MCF 10A (cell line): Measurements from ENCODE around the gene TTC7B. TPM values are rescaled to one million over a fixed set of nuclear protein-coding genes. Genes with fewer than 3 reads are reported as not detected.

Experiments used
- BruUV-seq: library from RNA; stranded (reverse); fragments of 400-500 nt; replicated peaks from 2 replicates; lab custom pipeline; 2021; lab: Mats Ljungman, UMichigan
- CTCF ChIA-PET: fragments of 300-600 bp; sonication (Branson Sonifier 250); formaldehyde crosslinking; extraction: SDS; loops from one replicate; lab custom pipeline; 2021; ENCODE audit warnings: antibody characterized with exemption, inconsistent platforms; lab: Yijun Ruan, JAX
- POLR2A ChIA-PET: fragments of 300-600, 350-650 bp; sonication (Branson Sonifier 250); formaldehyde crosslinking; extraction: SDS; loops from one replicate; lab custom pipeline; 2020; ENCODE audit warnings: antibody characterized with exemption, inconsistent platforms; lab: Yijun Ruan, JAX
- DNase-seq: peaks from one replicate; pipeline ENCODE4 v3.0.0-alpha.2; 2018; ENCODE audit not compliant: unreplicated experiment
- H3K27ac Mint-ChIP-seq: one replicate; pipeline ENCODE4 v1.8.0; 2022; ENCODE audit warnings: mild to moderate bottlenecking, low read depth, mixed read lengths; ENCODE audit not compliant: unreplicated experiment
- H3K27me3 Mint-ChIP-seq: one replicate; pipeline ENCODE4 v1.8.0; 2022; ENCODE audit warnings: mixed read lengths; ENCODE audit not compliant: insufficient read depth, unreplicated experiment
- H3K36me3 Mint-ChIP-seq: one replicate; pipeline ENCODE4 v1.8.0; 2022; ENCODE audit warnings: mild to moderate bottlenecking, moderate library complexity, mixed read lengths; ENCODE audit not compliant: insufficient read depth, unreplicated experiment
- H3K4me1 Mint-ChIP-seq: one replicate; pipeline ENCODE4 v1.8.0; 2022; ENCODE audit warnings: mixed read lengths; ENCODE audit not compliant: insufficient read depth, unreplicated experiment
- H3K4me3 Mint-ChIP-seq: one replicate; pipeline ENCODE4 v1.8.0; 2022; ENCODE audit warnings: mild to moderate bottlenecking, moderate library complexity, mixed read lengths; ENCODE audit not compliant: unreplicated experiment
- H3K9me3 Mint-ChIP-seq: one replicate; pipeline ENCODE4 v1.8.0; 2022; ENCODE audit warnings: mixed read lengths; ENCODE audit not compliant: unreplicated experiment
- intact Hi-C: fragments of 100-400 bp; cut with micrococcal nuclease; formaldehyde crosslinking; loops from 2 replicates; pipeline ENCODE4 v1.14.1; 2022
- total RNA-seq: library from RNA; stranded (reverse); gene quantifications from 2 replicates; pipeline ENCODE4 v1.2.3, GENCODE V29; 2022
- TF ChIP-seq, protein P1 (sequence below): fragments of 200-600 bp; IDR thresholded peaks from one replicate; pipeline ENCODE4 v1.8.0; 2022; ENCODE audit warnings: antibody characterized with exemption, mild to moderate bottlenecking; ENCODE audit not compliant: unreplicated experiment

Gene TTC7B
- total RNA-seq, 1 experiment from 2014 or later, result 31.1 TPM

DNA sequence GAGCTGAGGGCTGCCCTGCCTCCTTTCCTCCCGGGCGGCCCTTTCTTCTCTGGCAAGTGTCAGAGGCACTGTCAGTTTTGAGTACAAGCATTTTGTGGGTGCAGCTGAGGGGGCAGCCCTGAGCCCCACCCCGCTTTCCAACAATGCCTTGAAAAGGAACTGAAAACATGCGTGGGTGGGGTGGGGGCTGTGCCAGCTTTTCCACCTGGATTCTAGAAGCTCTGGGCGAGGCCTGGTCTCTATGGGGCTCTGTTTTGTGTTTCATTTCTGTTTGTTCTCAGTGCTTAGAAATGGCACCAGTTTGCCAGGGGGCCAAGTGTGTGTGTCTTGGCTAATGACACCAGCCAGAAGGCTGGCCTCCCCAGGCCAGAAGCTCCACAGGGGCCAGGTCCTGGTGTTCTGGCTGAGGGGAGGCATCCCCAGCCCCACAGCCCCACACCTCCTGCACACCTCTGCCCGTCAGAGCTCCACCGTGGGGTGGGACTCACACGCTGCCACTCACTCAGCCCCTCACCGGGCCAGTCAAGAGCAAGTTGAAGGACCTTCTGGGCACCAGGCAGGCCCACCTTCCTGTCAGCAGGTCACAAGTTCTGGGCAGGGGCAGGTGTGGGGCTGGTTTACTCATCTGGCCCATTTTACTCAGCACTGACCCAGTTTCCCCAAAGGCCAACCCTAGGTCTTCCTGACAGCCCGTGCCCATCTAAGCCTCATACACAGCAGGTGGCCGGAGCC lies 264.3 kb downstream of the TTC7B start:
- intact Hi-C loops, result no loop called here
- ChIA-PET CTCF (interaction anchor here (0.5 kb wide), 1 partner anchor 27 kb away, joined by 3 read pairs; no protein-coding TSS in a partner anchor), POLR2A (no interaction called here)
- H3K9me3 Mint-ChIP-seq, result no peaks in the 10 kb centered on the region
- H3K36me3 Mint-ChIP-seq, result no peaks in the 10 kb centered on the region
- TF ChIP-seq, protein P1, sequence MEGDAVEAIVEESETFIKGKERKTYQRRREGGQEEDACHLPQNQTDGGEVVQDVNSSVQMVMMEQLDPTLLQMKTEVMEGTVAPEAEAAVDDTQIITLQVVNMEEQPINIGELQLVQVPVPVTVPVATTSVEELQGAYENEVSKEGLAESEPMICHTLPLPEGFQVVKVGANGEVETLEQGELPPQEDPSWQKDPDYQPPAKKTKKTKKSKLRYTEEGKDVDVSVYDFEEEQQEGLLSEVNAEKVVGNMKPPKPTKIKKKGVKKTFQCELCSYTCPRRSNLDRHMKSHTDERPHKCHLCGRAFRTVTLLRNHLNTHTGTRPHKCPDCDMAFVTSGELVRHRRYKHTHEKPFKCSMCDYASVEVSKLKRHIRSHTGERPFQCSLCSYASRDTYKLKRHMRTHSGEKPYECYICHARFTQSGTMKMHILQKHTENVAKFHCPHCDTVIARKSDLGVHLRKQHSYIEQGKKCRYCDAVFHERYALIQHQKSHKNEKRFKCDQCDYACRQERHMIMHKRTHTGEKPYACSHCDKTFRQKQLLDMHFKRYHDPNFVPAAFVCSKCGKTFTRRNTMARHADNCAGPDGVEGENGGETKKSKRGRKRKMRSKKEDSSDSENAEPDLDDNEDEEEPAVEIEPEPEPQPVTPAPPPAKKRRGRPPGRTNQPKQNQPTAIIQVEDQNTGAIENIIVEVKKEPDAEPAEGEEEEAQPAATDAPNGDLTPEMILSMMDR, result no peak
- H3K27me3 Mint-ChIP-seq, result no peaks in the 10 kb centered on the region
- no peak overlapping the region for H3K27ac Mint-ChIP-seq
- BruUV-seq, result no TSS peak
- H3K4me1 Mint-ChIP-seq, result no peaks in the 10 kb centered on the region
- DNase-seq, result peak; percentile 6
- no peak overlapping the region for H3K4me3 Mint-ChIP-seq

DNA sequence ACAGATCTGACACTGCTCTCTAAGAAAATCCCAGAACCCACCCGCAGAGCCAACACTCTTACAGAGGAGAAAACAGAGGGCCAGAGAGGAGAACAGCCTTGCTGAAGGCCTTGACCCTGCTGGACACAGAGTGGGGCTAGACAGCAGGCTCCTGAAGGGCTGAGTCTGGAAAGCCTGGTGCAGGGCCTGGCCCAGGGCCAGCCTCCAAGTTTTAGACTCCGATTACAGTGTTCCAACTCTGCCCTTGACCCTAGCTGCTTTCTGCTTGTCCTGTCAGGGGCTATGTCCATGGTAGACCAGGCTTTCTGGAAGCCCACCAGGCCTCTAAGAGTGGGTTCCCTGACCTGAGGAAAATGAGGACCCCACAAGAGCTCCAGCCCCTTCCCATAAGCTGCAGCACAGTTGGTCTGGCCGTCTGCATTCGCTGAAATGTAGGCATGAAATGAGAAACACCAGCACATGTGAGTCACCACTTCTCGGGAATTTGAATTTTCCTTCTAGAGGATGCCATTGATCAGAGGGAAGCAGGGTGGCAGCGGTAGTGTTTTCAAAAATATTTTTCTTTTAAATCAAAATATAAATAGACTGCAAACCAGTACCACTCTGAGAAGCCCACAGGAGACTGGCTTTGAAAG lies 265.0 kb downstream of the TTC7B start:
- Mint-ChIP-seq H3K4me1 (no peaks in the 10 kb centered on the region), H3K9me3 (no peaks in the 10 kb centered on the region), H3K36me3 (no peaks in the 10 kb centered on the region), H3K27me3 (no peaks in the 10 kb centered on the region), H3K27ac (no peak overlapping the region), H3K4me3 (no peak overlapping the region)
- CTCF ChIA-PET, result no interaction called here
- TF ChIP-seq, protein P1, result no peak
- intact Hi-C loops, result no loop called here
- peak; percentile 8 for DNase-seq
- no TSS peak for BruUV-seq
- POLR2A ChIA-PET, result no interaction called here

DNA sequence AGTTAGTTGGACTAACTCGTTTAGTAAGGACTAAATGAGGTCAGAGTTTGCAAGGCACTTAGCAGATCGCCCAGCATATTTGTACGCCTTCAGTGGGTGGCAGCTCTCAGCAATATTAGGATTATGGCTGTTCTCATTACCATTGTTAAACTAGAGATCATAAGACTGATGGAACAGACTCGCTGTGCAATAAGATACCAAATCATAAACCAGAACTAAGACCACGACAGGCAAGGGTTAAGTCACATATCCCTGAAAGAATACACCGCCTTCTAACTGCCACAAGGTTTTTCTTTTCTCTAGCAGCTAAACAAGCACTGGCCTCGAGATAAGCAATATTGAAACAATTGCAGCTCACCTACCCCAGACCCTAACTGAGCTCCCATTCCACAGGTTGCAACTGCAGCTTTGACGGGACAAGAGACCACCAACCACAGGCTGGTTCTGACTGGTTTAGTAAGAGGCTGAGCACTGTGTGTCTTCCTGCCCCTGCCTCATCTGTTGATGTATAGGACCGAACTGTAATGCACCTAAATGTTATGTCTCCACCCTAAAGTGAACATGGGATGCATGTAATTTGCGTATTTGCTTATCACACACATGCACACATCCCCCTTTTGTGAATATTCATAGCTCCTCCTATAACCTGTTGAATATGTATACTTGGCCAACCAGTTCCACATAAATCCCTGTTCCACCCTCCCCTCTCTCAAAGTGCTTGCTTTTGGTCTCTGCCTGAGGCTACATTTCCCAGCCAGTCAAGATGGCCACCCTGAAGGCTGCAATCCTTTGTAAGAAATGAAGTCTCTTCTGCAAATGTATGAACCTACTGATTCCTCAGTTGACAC lies 266.2 kb downstream of the TTC7B start:
- Mint-ChIP-seq H3K36me3 (no peaks in the 10 kb centered on the region), H3K4me3 (no peak overlapping the region), H3K9me3 (no peaks in the 10 kb centered on the region), H3K27ac (no peak overlapping the region), H3K4me1 (no peaks in the 10 kb centered on the region), H3K27me3 (no peaks in the 10 kb centered on the region)
- no TSS peak for BruUV-seq
- ChIA-PET POLR2A (no interaction called here), CTCF (interaction anchor here (0.6 to 0.9 kb wide), 3 partner anchors 32 to 355 kb away, joined by 3 to 5 read pairs (median 3); no protein-coding TSS in a partner anchor)
- TF ChIP-seq, protein P1, result no peak
- intact Hi-C loops, result no loop called here
- no peak for DNase-seq

DNA sequence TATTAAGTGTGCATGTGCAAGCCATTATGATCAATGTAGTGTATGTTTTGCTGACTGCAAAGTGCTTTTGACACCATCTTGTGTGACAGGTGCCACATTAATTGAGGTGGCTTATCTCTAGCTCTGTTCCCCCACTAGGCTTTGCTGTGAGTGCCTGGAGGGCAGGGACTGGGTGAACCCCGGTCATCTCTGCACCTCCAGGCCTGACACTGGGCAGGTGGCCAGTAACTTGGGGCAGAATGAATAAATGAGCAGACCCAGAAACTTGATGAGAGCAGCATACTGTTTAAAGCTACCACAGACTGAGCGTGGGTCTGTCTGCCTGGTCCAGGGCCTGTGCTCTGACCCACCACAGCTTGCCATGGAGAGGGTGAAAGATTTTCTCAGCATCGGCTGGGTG lies 267.8 kb downstream of the TTC7B start:
- ChIA-PET POLR2A (no interaction called here), CTCF (interaction anchor here (0.6 kb wide), 2 partner anchors 47 to 62 kb away, joined by 3 read pairs; no protein-coding TSS in a partner anchor)
- H3K27ac Mint-ChIP-seq, result no peak overlapping the region
- intact Hi-C loops, result no loop called here
- no TSS peak for BruUV-seq
- no peaks in the 10 kb centered on the region for H3K27me3 Mint-ChIP-seq
- H3K4me1 Mint-ChIP-seq, result no peaks in the 10 kb centered on the region
- no peaks in the 10 kb centered on the region for H3K36me3 Mint-ChIP-seq
- TF ChIP-seq, protein P1, result no peak
- H3K9me3 Mint-ChIP-seq, result no peaks in the 10 kb centered on the region
- no peak for DNase-seq
- H3K4me3 Mint-ChIP-seq, result no peak overlapping the region
